ENCODE data around the gene LRRC32. TPM values are rescaled to one million over a fixed set of nuclear protein-coding genes. Genes with fewer than 3 reads are reported as not detected.
"Not testable (repeated sequence)": the region's sequence is repeated elsewhere in the genome, so short reads cannot be mapped to it uniquely, and the experiment has no call there.

The LRRC32 gene
- total RNA-seq, 1 experiment from 2014 or later = not detected

GRCh38 chr11:76621466-76621865 is 49.1 kb downstream of the LRRC32 start:
- Histone ChIP-seq H3K9me2 (replicated peaks; ENCODE audit: low read length) (no peaks in the 10 kb centered on the region), H3K27me3 (ENCODE audit: low read length) (no peaks in the 10 kb centered on the region), H4K20me1 (ENCODE audit: low read length) (no peaks in the 10 kb centered on the region), H3K79me2 (ENCODE audit: low read length) (no peaks in the 10 kb centered on the region), H3K9ac (ENCODE audit: low read length) (no peak overlapping the region), H3K4me1 (ENCODE audit: insufficient read depth, low read length) (peaks cover 10% of the 10 kb centered on the region; the same call in 1 of the 2 replicates), H3K36me3 (ENCODE audit: low read depth, low read length) (no peaks in the 10 kb centered on the region), H3K4me2 (ENCODE audit: low read length) (no peak overlapping the region), H3F3A (ENCODE audit: low read length, unreplicated experiment) (no peaks in the 10 kb centered on the region), H2AFZ (ENCODE audit: low read length) (no peak overlapping the region), H3K27ac (ENCODE audit: low read length) (no peak overlapping the region), H3K9me3 (ENCODE audit: low read length) (peaks cover 4% of the 10 kb centered on the region; the same call in 1 of the 2 replicates), H3K4me3 (ENCODE audit: low read length) (no peak overlapping the region)
- intact Hi-C loops (cut with micrococcal nuclease) = no loop called here
- ATAC-seq (no peak), DNase-seq (no peak)
- BruUV-seq (replicated peaks) = no TSS peak
- ChIA-PET CTCF (no interaction called here), POLR2A (ENCODE audit: unreplicated experiment) (no interaction called here)
- TF ChIP-seq EZH2 (IDR thresholded peaks at IDR 0.05; ENCODE audit: low read length, unreplicated experiment) = no peak
- no peak for TF ChIP-seq CTCF (conservative IDR thresholded peaks at IDR 0.05; ENCODE audit: low read depth, low read length)
- TF ChIP-seq EZH2phosphoT487 (IDR thresholded peaks at IDR 0.05; ENCODE audit: borderline replicate concordance, low read length) = no peak

- no peaks in the 10 kb centered on the region for H3K9me2 ChIP-seq (replicated peaks; ENCODE audit: low read length)
- ChIA-PET POLR2A (ENCODE audit: unreplicated experiment) (no interaction called here), CTCF (no interaction called here)
- no peaks in the 10 kb centered on the region for H3F3A ChIP-seq (ENCODE audit: low read length, unreplicated experiment)
- no peaks in the 10 kb centered on the region for H4K20me1 ChIP-seq (ENCODE audit: low read length)
- no peaks in the 10 kb centered on the region for H3K9me3 ChIP-seq (ENCODE audit: low read length)
- H3K9ac ChIP-seq (ENCODE audit: low read length) = no peak overlapping the region
- no peak overlapping the region for H3K4me2 ChIP-seq (ENCODE audit: low read length)
- no peaks in the 10 kb centered on the region for H3K79me2 ChIP-seq (ENCODE audit: low read length)
- H3K4me3 ChIP-seq (ENCODE audit: low read length) = no peak overlapping the region
- H3K4me1 ChIP-seq (ENCODE audit: insufficient read depth, low read length) = peaks cover 10% of the 10 kb centered on the region; the same call in 1 of the 2 replicates
- no peak for TF ChIP-seq CTCF (conservative IDR thresholded peaks at IDR 0.05; ENCODE audit: low read depth, low read length)
- TF ChIP-seq EZH2 (IDR thresholded peaks at IDR 0.05; ENCODE audit: low read length, unreplicated experiment) = no peak
- TF ChIP-seq EZH2phosphoT487 (IDR thresholded peaks at IDR 0.05; ENCODE audit: borderline replicate concordance, low read length) = no peak
- H3K36me3 ChIP-seq (ENCODE audit: low read depth, low read length) = no peaks in the 10 kb centered on the region
- no peaks in the 10 kb centered on the region for H3K27me3 ChIP-seq (ENCODE audit: low read length)
- no peak overlapping the region for H2AFZ ChIP-seq (ENCODE audit: low read length)
- ATAC-seq = peak; percentile 82
- DNase-seq = peak; percentile 79
- intact Hi-C loops (cut with micrococcal nuclease) = no loop called here
- no peak overlapping the region for H3K27ac ChIP-seq (ENCODE audit: low read length)
- no TSS peak for BruUV-seq (replicated peaks)
Measured at GRCh38 chr11:76620489-76620888, 50.1 kb downstream of the LRRC32 start.

- H3K9me3 ChIP-seq (ENCODE audit: low read length); H3K27me3 ChIP-seq (ENCODE audit: low read length); H2AFZ ChIP-seq (ENCODE audit: low read length); DNase-seq; H3K9ac ChIP-seq (ENCODE audit: low read length); H3F3A ChIP-seq (ENCODE audit: low read length, unreplicated experiment); H3K79me2 ChIP-seq (ENCODE audit: low read length); CTCF ChIA-PET; H3K4me3 ChIP-seq (ENCODE audit: low read length); ATAC-seq; H3K36me3 ChIP-seq (ENCODE audit: low read depth, low read length); H3K27ac ChIP-seq (ENCODE audit: low read length); intact Hi-C loops (cut with micrococcal nuclease); POLR2A ChIA-PET (ENCODE audit: unreplicated experiment); H4K20me1 ChIP-seq (ENCODE audit: low read length); H3K4me2 ChIP-seq (ENCODE audit: low read length); H3K9me2 ChIP-seq (replicated peaks; ENCODE audit: low read length); BruUV-seq (replicated peaks): not testable (repeated sequence)
- peaks cover 10% of the 10 kb centered on the region; the same call in 1 of the 2 replicates for H3K4me1 ChIP-seq (ENCODE audit: insufficient read depth, low read length)
Measured at GRCh38 chr11:76619801-76620200, 50.7 kb downstream of the LRRC32 start.

All from PC-3 (cell line).